WERI-Rb-1 (cell line): ENCODE results near the gene BTG2.
A peak's percentile ranks its signal among the peaks of the same experiment; 100 is the strongest.
"Not testable (repeated sequence)": the region's sequence is repeated elsewhere in the genome, so short reads cannot be mapped to it uniquely, and the experiment has no call there.

Experiments used
- DNase-seq: peaks from one replicate; pipeline ENCODE4 v3.0.0-alpha.2; 2020
- H3K27ac ChIP-seq: fragments of 250-450 bp; sonication (Bioruptor Pico); 2 replicates; pipeline ENCODE4 v1.5.1; 2020; ENCODE audit warnings: mild to moderate bottlenecking, moderate library complexity
- H3K27me3 ChIP-seq: fragments of 250-450 bp; sonication (Bioruptor Pico); 2 replicates; pipeline ENCODE4 v1.5.1; 2021; ENCODE audit warnings: mild to moderate bottlenecking, low read depth, moderate library complexity; ENCODE audit not compliant: insufficient read depth, severe bottlenecking
- H3K36me3 ChIP-seq: fragments of 250-450 bp; sonication (Bioruptor Pico); 2 replicates; pipeline ENCODE4 v1.5.1; 2020; ENCODE audit warnings: mild to moderate bottlenecking, moderate library complexity
- H3K4me3 ChIP-seq: 2 replicates; pipeline ENCODE4 v1.5.1; 2011; ENCODE audit warnings: low read depth, mild to moderate bottlenecking, control low read depth, low read length
- H3K9me3 ChIP-seq: fragments of 250-450 bp; sonication (Bioruptor Pico); 2 replicates; pipeline ENCODE4 v1.5.1; 2021; ENCODE audit warnings: mild to moderate bottlenecking, moderate library complexity; ENCODE audit not compliant: severe bottlenecking
- TF ChIP-seq, protein P1 (sequence below): IDR thresholded peaks from 2 replicates; pipeline ENCODE4 v1.5.1; 2011; ENCODE audit warnings: low read depth, mild to moderate bottlenecking, control low read depth, inconsistent platforms, low read length

BTG2 gene

DNA sequence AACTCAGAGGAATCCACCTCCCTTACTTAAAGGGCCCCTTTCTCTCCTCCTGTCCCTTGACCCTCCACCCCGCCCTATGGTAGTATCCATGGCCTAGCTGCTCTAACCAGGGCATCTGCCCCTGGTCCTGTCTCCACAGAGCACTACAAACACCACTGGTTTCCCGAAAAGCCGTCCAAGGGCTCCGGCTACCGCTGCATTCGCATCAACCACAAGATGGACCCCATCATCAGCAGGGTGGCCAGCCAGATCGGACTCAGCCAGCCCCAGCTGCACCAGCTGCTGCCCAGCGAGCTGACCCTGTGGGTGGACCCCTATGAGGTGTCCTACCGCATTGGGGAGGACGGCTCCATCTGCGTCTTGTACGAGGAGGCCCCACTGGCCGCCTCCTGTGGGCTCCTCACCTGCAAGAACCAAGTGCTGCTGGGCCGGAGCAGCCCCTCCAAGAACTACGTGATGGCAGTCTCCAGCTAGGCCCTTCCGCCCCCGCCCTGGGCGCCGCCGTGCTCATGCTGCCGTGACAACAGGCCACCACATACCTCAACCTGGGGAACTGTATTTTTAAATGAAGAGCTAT lies 1.7 kb downstream of the BTG2 start:
- TF ChIP-seq, protein P1, sequence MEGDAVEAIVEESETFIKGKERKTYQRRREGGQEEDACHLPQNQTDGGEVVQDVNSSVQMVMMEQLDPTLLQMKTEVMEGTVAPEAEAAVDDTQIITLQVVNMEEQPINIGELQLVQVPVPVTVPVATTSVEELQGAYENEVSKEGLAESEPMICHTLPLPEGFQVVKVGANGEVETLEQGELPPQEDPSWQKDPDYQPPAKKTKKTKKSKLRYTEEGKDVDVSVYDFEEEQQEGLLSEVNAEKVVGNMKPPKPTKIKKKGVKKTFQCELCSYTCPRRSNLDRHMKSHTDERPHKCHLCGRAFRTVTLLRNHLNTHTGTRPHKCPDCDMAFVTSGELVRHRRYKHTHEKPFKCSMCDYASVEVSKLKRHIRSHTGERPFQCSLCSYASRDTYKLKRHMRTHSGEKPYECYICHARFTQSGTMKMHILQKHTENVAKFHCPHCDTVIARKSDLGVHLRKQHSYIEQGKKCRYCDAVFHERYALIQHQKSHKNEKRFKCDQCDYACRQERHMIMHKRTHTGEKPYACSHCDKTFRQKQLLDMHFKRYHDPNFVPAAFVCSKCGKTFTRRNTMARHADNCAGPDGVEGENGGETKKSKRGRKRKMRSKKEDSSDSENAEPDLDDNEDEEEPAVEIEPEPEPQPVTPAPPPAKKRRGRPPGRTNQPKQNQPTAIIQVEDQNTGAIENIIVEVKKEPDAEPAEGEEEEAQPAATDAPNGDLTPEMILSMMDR: peak; percentile 14; the same call in 1 of the 2 replicates
- DNase-seq: no peak

DNA sequence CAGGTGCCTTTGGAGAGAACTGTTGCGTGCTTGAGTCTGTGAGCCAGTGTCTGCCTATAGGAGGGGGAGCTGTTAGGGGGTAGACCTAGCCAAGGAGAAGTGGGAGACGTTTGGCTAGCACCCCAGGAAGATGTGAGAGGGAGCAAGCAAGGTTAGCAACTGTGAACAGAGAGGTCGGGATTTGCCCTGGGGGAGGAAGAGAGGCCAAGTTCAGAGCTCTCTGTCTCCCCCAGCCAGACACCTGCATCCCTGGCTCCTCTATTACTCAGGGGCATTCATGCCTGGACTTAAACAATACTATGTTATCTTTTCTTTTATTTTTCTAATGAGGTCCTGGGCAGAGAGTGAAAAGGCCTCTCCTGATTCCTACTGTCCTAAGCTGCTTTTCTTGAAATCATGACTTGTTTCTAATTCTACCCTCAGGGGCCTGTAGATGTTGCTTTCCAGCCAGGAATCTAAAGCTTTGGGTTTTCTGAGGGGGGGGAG lies 2.4 kb downstream of the BTG2 start:
- TF ChIP-seq, protein P1: no peak

More for the DNA sequence above, 1.7 kb downstream of the BTG2 start:
- Histone ChIP-seq H3K27ac (peak overlapping the region; percentile 86; the same call in 1 of the 2 replicates), H3K4me3 (peak overlapping the region; percentile 85), H3K36me3 (peaks cover 57% of the 10 kb centered on the region), H3K9me3 (no peaks in the 10 kb centered on the region), H3K27me3 (no peaks in the 10 kb centered on the region)

DNA sequence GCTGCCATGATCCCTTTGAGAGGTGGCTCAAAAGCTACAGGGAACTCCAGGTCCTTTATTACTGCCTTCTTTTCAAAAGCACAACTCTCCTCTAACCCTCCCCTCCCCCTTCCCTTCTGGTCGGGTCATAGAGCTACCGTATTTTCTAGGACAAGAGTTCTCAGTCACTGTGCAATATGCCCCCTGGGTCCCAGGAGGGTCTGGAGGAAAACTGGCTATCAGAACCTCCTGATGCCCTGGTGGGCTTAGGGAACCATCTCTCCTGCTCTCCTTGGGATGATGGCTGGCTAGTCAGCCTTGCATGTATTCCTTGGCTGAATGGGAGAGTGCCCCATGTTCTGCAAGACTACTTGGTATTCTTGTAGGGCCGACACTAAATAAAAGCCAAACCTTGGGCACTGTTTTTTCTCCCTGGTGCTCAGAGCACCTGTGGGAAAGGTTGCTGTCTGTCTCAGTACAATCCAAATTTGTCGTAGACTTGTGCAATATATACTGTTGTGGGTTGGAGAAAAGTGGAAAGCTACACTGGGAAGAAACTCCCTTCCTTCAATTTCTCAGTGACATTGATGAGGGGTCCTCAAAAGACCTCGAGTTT lies 3.1 kb downstream of the BTG2 start:
- Histone ChIP-seq H3K4me3 (peak overlapping the region; percentile 9), H3K9me3 (no peaks in the 10 kb centered on the region), H3K27ac (no peak overlapping the region), H3K36me3 (peaks cover 57% of the 10 kb centered on the region), H3K27me3 (no peaks in the 10 kb centered on the region)
- TF ChIP-seq, protein P1: no peak
- DNase-seq: no peak

More for the DNA sequence above, 2.4 kb downstream of the BTG2 start:
- peaks cover 57% of the 10 kb centered on the region for H3K36me3 ChIP-seq
- no peaks in the 10 kb centered on the region for H3K27me3 ChIP-seq
- H3K27ac ChIP-seq: no peak overlapping the region; the same call in none of the 2 replicates
- H3K9me3 ChIP-seq: no peaks in the 10 kb centered on the region
- H3K4me3 ChIP-seq: peak overlapping the region; percentile 9
- no peak for DNase-seq

DNA sequence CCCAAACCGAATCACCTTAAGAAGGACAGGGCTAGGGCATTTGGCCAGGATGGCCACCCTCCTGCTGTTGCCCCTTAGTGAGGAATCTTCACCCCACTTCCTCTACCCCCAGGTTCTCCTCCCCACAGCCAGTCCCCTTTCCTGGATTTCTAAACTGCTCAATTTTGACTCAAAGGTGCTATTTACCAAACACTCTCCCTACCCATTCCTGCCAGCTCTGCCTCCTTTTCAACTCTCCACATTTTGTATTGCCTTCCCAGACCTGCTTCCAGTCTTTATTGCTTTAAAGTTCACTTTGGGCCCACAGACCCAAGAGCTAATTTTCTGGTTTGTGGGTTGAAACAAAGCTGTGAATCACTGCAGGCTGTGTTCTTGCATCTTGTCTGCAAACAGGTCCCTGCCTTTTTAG lies 3.6 kb downstream of the BTG2 start:
- Histone ChIP-seq H3K27me3 (no peaks in the 10 kb centered on the region), H3K27ac (no peak overlapping the region), H3K4me3 (no peak overlapping the region), H3K36me3 (peaks cover 57% of the 10 kb centered on the region), H3K9me3 (no peaks in the 10 kb centered on the region)
- no peak for DNase-seq
- TF ChIP-seq, protein P1: no peak

DNA sequence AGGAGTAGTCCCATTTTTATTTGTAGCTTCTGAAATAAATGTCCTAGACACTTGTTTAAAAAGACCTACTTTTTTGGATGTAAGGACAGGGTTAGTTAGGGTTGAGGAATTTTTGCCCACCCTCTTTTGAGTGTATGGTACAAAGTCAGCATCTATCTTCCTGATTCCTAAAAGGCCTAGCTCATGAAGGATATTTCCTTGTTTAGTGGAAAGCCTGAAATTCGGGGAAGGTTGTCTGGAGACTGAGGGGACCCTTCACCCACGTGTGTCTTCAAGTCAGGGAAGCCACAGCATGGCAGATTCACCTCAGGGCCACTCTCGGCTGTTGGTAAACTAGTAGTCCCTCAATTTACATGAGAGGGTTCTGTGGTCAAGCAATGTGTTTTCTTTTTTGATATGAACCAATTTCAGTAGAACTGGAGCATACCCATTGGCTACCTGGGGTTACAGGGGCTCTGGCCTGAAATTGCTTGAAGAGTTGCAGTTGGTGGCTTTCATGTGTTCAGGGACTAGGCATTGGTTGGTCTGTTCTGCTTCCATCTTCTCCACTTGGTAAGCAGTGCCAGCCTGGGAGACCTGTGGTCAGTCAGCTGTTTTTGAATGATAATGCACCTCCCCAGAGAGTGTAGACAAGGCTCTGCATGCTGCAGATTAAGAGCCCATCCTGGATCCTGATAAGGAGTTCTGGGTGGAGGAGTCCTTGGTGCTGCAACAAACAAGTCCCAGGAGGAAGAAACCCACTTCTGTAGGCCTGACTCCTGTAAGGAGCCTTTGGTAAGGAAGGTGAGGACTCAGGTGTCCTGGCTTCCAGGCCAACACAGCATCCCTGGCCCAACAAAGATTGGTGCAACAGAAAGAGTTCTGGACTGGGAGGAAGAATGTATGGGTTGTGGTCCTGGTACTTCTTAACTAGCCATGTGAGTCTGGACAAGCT lies 6.3 kb downstream of the BTG2 start:
- no peak overlapping the region for H3K4me3 ChIP-seq
- no peak for DNase-seq
- H3K27me3 ChIP-seq: no peaks in the 10 kb centered on the region
- peaks cover 3% of the 10 kb centered on the region for H3K9me3 ChIP-seq
- peaks cover 44% of the 10 kb centered on the region for H3K36me3 ChIP-seq
- TF ChIP-seq, protein P1: no peak
- H3K27ac ChIP-seq: no peak overlapping the region

DNA sequence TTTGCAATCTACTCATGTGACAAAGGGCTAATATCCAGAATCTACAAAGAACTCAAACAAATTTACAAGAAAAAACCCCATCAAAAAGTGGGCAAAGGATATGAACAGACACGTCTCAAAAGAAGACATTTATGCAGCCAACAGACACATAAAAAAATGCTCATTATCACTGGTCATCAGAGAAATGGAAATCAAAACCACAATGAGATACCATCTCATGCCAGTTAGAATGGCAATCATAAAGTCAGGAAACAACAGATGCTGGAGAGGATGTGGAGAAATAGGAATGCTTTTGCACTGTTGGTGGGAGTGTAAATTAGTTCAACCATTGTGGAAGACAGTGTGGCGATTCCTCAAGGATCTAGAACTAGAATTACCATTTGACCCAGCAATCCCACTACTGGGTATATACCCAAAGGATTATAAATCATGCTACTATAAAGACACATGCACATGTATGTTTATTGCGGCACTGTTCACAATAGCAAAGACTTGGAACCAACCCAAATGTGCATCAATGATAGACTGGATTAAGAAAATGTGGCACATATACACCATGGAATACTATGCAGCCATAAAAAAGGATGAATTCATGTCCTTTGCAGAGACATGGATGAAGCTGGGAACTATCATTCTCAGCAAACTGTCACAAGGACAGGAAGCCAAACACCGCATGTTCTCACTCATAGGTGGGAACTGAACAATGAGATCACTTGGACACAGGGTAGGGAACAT lies 8.9 kb downstream of the BTG2 start:
- H3K9me3 ChIP-seq, DNase-seq, H3K4me3 ChIP-seq, H3K27ac ChIP-seq, H3K27me3 ChIP-seq: not testable (repeated sequence)
- peaks cover 19% of the 10 kb centered on the region for H3K36me3 ChIP-seq
